Esophagus squamous epithelium (tissue), 5 donors: ENCODE results near the gene TBC1D1. TPM values are rescaled to one million over a fixed set of nuclear protein-coding genes. Genes with fewer than 3 reads are reported as not detected.

Experiments
- DNase-seq: peaks from one replicate; lab custom pipeline; 2025; lab: John Stamatoyannopoulos, UW
- H3K27ac ChIP-seq, 4 donors: fragments of 200-600 bp; sonication (generic); one replicate each; pipeline ENCODE4 v1.5.1; 2016 to 2019; ENCODE audit warnings: mild to moderate bottlenecking in 1 of 4
- H3K27me3 ChIP-seq, 4 donors: fragments of 200-600 bp; sonication (generic); 1 replicate in 3 of 4; 2 replicates in 1 of 4; pipeline versions ENCODE4 v1.5.1 to v1.6.0; 2017 to 2021; ENCODE audit warnings: antibody characterized with exemption in 1 of 4
- H3K36me3 ChIP-seq, 3 donors: fragments of 200-600 bp; sonication (generic); one replicate each; pipeline ENCODE4 v1.5.1; 2016 to 2019
- H3K4me1 ChIP-seq, 3 donors: fragments of 200-600 bp; sonication (generic); one replicate each; pipeline ENCODE4 v1.5.1; 2017 to 2019
- H3K4me3 ChIP-seq, 4 donors: fragments of 200-600 bp; sonication (generic); 1 replicate in 3 of 4; 2 replicates in 1 of 4; pipeline ENCODE4 v1.5.1; 2016 to 2019; ENCODE audit warnings: mild to moderate bottlenecking in 2 of 4, moderate library complexity in 1 of 4
- H3K9me3 ChIP-seq, 3 donors: fragments of 200-600 bp; sonication (generic); one replicate each; pipeline ENCODE4 v1.5.1; 2016 to 2019
- CTCF ChIP-seq, 6 experiments: fragments of 450-650 bp in 4 of 6; fragments of 200-600 bp in 2 of 6; sonication (generic) in 2 of 6; IDR thresholded peaks; one replicate each; pipeline ENCODE4 v1.5.1; 2016 to 2019; ENCODE audit warnings: antibody characterized with exemption in 6 of 6, mild to moderate bottlenecking in 4 of 6, moderate library complexity in 4 of 6
- POLR2A ChIP-seq, 4 donors: fragments of 450-650 bp; IDR thresholded peaks; one replicate each; pipeline ENCODE4 v1.6.1; 2017; ENCODE audit warnings: antibody characterized with exemption in 4 of 4, mild to moderate bottlenecking in 4 of 4, moderate library complexity in 3 of 4
- WGBS, 2 donors: methylation state at CpG; one replicate each; pipeline ENCODE4 v1.1.5; 2018; 5-methylcytosine and 5-hydroxymethylcytosine counted together
- intact Hi-C: fragments of 100-400 bp; cut with DNase I; formaldehyde crosslinking; loops from one replicate; pipeline ENCODE4 v1.15.0; 2022
- total RNA-seq, 4 donors: library from RNA; depleted of rRNA; stranded (reverse); fragments of >200 nt; gene quantifications; one replicate each; pipeline ENCODE4 v1.1.0, GENCODE V29; 2016
- donor health status: DM: yes; HTN: yes; CAD: no.

Gene TBC1D1
- total RNA-seq, 4 donors from 2014 or later, result 6.9 to 44.6 (median 25.6) TPM

GRCh38 chr4:38078590-38079421 lies 187.9 kb downstream of the TBC1D1 start:
- intact Hi-C loops, result loop anchor here (10.0 kb wide), 1 partner anchor 76 kb away; no protein-coding TSS in a partner anchor
- H3K27me3 ChIP-seq, result no peaks in the 10 kb centered on the region
- no peaks in the 10 kb centered on the region for H3K36me3 ChIP-seq
- no peak overlapping the region for H3K4me3 ChIP-seq
- no peak for DNase-seq
- peaks cover 7 to 47% (median 24%) of the 10 kb centered on the region in 3 donors for H3K4me1 ChIP-seq
- WGBS, 2 donors, result 19 to 27% methylated on average over 6 to 7 of the region's 7 CpGs
- H3K9me3 ChIP-seq, result no peaks in the 10 kb centered on the region
- TF ChIP-seq CTCF (IDR thresholded peaks at IDR 0.05) (no peak), POLR2A (IDR thresholded peaks at IDR 0.05) (no peak)
- H3K27ac ChIP-seq, result peak overlapping the region; percentile 62 to 66 (median 64)

DNA sequence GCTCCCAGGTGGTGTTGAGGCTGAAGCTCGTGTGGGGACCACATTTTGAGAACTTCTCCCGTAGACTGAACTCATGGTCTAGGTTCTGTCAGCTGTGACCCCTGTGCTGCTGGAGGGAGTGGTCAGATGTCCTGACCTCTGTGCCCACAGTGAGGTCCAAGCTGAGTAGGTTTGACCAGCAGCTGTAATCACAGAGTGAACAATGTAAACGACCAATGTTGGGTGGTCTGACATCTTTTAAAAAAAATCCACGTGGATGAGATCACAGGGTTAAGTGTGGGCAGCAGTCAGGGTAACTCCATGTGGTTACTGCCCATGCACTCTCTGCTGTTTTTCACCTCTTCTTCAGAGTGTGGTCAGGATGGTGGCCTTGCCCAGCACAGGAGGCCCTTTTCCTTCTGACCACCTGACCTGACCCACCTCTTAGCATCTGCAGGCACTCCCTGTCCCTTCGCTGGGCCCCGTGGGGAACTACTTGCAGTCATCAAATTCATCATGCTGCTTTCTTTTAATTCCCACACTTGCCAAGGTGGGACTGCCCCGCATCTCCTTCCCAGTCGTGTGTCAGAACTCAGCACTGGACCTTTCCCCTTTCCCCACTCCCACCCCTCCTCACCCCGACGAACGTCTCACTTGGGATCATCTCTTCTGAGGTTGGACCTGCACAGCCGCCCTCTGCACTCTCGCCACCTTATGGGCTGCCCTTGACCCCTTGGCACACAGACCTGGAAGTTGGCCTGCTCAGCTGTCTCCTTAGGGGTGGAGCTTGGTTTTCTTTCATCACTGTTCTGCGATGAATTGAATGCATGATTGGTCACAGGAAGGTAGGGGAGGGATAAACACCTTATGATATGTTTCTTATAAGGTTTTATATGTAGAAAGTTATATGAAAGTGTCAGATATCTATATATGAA lies 189.4 kb downstream of the TBC1D1 start:
- DNase-seq, result no peak
- 83 to 90% methylated on average over 12 to 13 of the region's 14 CpGs for WGBS, 2 donors
- Histone ChIP-seq H3K27ac (peak overlapping the region in 1 of 4 donors; percentile 31), H3K4me1 (peaks cover 7 to 51% (median 25%) of the 10 kb centered on the region in 3 donors), H3K36me3 (no peaks in the 10 kb centered on the region), H3K4me3 (no peak overlapping the region), H3K9me3 (no peaks in the 10 kb centered on the region), H3K27me3 (no peaks in the 10 kb centered on the region)
- intact Hi-C loops, result no loop called here
- no peak for TF ChIP-seq CTCF (IDR thresholded peaks at IDR 0.05)
- no peak for TF ChIP-seq POLR2A (IDR thresholded peaks at IDR 0.05)

- intact Hi-C loops, result no loop called here
- Histone ChIP-seq H3K36me3 (no peaks in the 10 kb centered on the region), H3K4me1 (peaks cover 7 to 57% (median 27%) of the 10 kb centered on the region in 3 donors), H3K27ac (peak overlapping the region in 3 of 4 donors; percentile 32 to 68 (median 56)), H3K4me3 (no peak overlapping the region), H3K27me3 (no peaks in the 10 kb centered on the region), H3K9me3 (no peaks in the 10 kb centered on the region)
- no peak for DNase-seq
- no peak for TF ChIP-seq POLR2A (IDR thresholded peaks at IDR 0.05)
- TF ChIP-seq CTCF (IDR thresholded peaks at IDR 0.05), result no peak
- WGBS, 2 donors, result 95 to 100% methylated on average over 2 to 6 of the region's 6 CpGs
These were observed 191.1 kb downstream of the TBC1D1 start for GRCh38 chr4:38082021-38082420.

GRCh38 chr4:38082424-38083385 lies 191.8 kb downstream of the TBC1D1 start:
- H3K36me3 ChIP-seq, result no peaks in the 10 kb centered on the region
- no peaks in the 10 kb centered on the region for H3K9me3 ChIP-seq
- DNase-seq, result no peak
- peaks cover 7 to 57% (median 27%) of the 10 kb centered on the region in 3 donors for H3K4me1 ChIP-seq
- peak in 1 of 4 donors; percentile 20 for TF ChIP-seq POLR2A (IDR thresholded peaks at IDR 0.05)
- no peak for TF ChIP-seq CTCF (IDR thresholded peaks at IDR 0.05)
- peak overlapping the region; percentile 6 to 68 (median 44) for H3K27ac ChIP-seq
- intact Hi-C loops, result no loop called here
- H3K27me3 ChIP-seq, result no peaks in the 10 kb centered on the region
- WGBS, 2 donors, result 83 to 89% methylated on average over 11 of the region's 11 CpGs
- H3K4me3 ChIP-seq, result no peak overlapping the region
